GM12878 (cell line): ENCODE measurements around the gene CFAP57. TPM values are rescaled to one million over a fixed set of nuclear protein-coding genes. Genes with fewer than 3 reads are reported as not detected.

Source experiments
- ATAC-seq: fragments of 200-7000 bp; cut with Tn5 transposase; 3 replicates; pipeline ENCODE4 v1.9.1; 2020; ENCODE audit warnings: mild to moderate bottlenecking, moderate library complexity
- BruUV-seq: library from RNA; stranded (reverse); fragments of 400-500 nt; replicated peaks from 2 replicates; lab custom pipeline; 2021; lab: Mats Ljungman, UMichigan
- CTCF ChIA-PET: fragments of 300-600 bp; sonication (Branson Sonifier 250); formaldehyde crosslinking; extraction: SDS; loops from one replicate; lab custom pipeline; 2021; ENCODE audit warnings: inconsistent platforms; lab: Yijun Ruan, JAX
- POLR2A ChIA-PET: fragments of 350-600 bp; formaldehyde crosslinking; extraction: SDS; loops from one replicate; lab custom pipeline; 2021; ENCODE audit warnings: inconsistent platforms; lab: Charles Lee
- RAD21 ChIA-PET: fragments of 300-600 bp; sonication (Branson Sonifier 250); formaldehyde crosslinking; loops from one replicate; lab custom pipeline; 2023; ENCODE audit warnings: antibody characterized with exemption; ENCODE audit not compliant: unreplicated experiment; lab: Charles Lee
- SMC1A ChIA-PET: fragments of 300-600 bp; sonication (Branson Sonifier 250); formaldehyde crosslinking; loops from one replicate; lab custom pipeline; 2023; ENCODE audit not compliant: unreplicated experiment, uncharacterized antibody; lab: Charles Lee
- DNase-seq: peaks from one replicate; pipeline ENCODE4 v3.0.0-alpha.2; 2011; ENCODE audit warnings: low read depth, low spot score
- FAIRE-seq: peaks from 3 replicates; lab custom pipeline; 2011; peaks lifted over from hg19 to GRCh38; lab: Jason Lieb, UNC
- H2AFZ ChIP-seq: 2 replicates; pipeline ENCODE4 v1.6.0; 2011; ENCODE audit warnings: low read depth, low read length, control low read depth; ENCODE audit not compliant: control insufficient read depth
- H3K27ac ChIP-seq: 2 replicates; pipeline ENCODE4 v1.5.1; 2011; ENCODE audit warnings: control low read depth; ENCODE audit not compliant: control insufficient read depth, insufficient read depth
- H3K27me3 ChIP-seq, 2 experiments: replicated peaks in 1 of 2; 2 replicates each; pipeline versions ENCODE4 v1.6.0 to v1.6.1; 2011; ENCODE audit warnings: low read length in 1 of 2; ENCODE audit not compliant: control insufficient read depth in 2 of 2, insufficient read depth in 2 of 2
- H3K36me3 ChIP-seq, 2 experiments: 2 replicates each; pipeline ENCODE4 v1.5.1; 2011; ENCODE audit warnings: low read length in 1 of 2; ENCODE audit not compliant: control insufficient read depth in 2 of 2, insufficient read depth in 2 of 2
- H3K4me1 ChIP-seq: 2 replicates; pipeline ENCODE4 v1.6.1; 2011; ENCODE audit warnings: mild to moderate bottlenecking, low read length, moderate library complexity, mixed read lengths; ENCODE audit not compliant: control insufficient read depth, insufficient read depth
- H3K4me2 ChIP-seq: 2 replicates; pipeline ENCODE4 v1.6.0; 2011; ENCODE audit warnings: control low read depth; ENCODE audit not compliant: control insufficient read depth, insufficient read depth
- H3K4me3 ChIP-seq: fragments of 200-600 bp; sonication (generic); 2 replicates; pipeline ENCODE4 v1.5.1; 2016
- H3K79me2 ChIP-seq: 2 replicates; pipeline ENCODE4 v1.6.0; 2011; ENCODE audit warnings: low read length; ENCODE audit not compliant: control insufficient read depth, insufficient read depth
- H3K9ac ChIP-seq: 2 replicates; pipeline ENCODE4 v1.8.0; 2011; ENCODE audit warnings: low read length, control low read depth, mixed read lengths; ENCODE audit not compliant: control insufficient read depth, insufficient read depth
- H3K9me3 ChIP-seq: replicated peaks from 3 replicates; pipeline ENCODE4 v1.5.1; 2011; ENCODE audit warnings: mild to moderate bottlenecking, low read length; ENCODE audit not compliant: control insufficient read depth, insufficient read depth
- H4K20me1 ChIP-seq: 2 replicates; pipeline ENCODE4 v1.6.0; 2011; ENCODE audit not compliant: control insufficient read depth, insufficient read depth
- CBX3 ChIP-seq: fragments of 200-600 bp; sonication (generic); IDR thresholded peaks from 2 replicates; pipeline ENCODE4 v1.6.1; 2016; ENCODE audit warnings: low read depth, borderline replicate concordance
- CREM ChIP-seq: IDR thresholded peaks from 2 replicates; pipeline ENCODE4 v1.6.1; 2014; ENCODE audit warnings: antibody characterized with exemption, low read depth
- GATAD2B ChIP-seq: fragments of 450-650 bp; conservative IDR thresholded peaks from 2 replicates; pipeline ENCODE4 v1.6.1; 2017; ENCODE audit warnings: low read depth, mild to moderate bottlenecking, moderate library complexity
- HDAC6 ChIP-seq: fragments of 200-600 bp; sonication (generic); IDR thresholded peaks from one replicate; pipeline ENCODE4 v1.8.0; 2017; ENCODE audit warnings: antibody characterized with exemption; ENCODE audit not compliant: unreplicated experiment
- HDGF ChIP-seq: fragments of 450-650 bp; IDR thresholded peaks from 2 replicates; pipeline ENCODE4 v1.6.1; 2016; ENCODE audit warnings: antibody characterized with exemption
- NFXL1 ChIP-seq: fragments of 450-650 bp; IDR thresholded peaks from 2 replicates; pipeline ENCODE4 v1.6.1; 2017; ENCODE audit warnings: antibody characterized with exemption, mild to moderate bottlenecking, borderline replicate concordance
- POLR2A ChIP-seq: IDR thresholded peaks from 2 replicates; pipeline ENCODE4 v1.6.1; 2011; ENCODE audit warnings: low read depth, mild to moderate bottlenecking, low read length
- RB1 ChIP-seq: fragments of 450-650 bp; formaldehyde crosslinking; IDR thresholded peaks from 2 replicates; pipeline ENCODE4 v1.6.1; 2017; ENCODE audit warnings: mild to moderate bottlenecking, borderline replicate concordance
- RFX5 ChIP-seq: IDR thresholded peaks from 2 replicates; pipeline ENCODE4 v1.6.1; 2011; ENCODE audit warnings: low read depth, low read length, improper control_type of control experiment
- SIX5 ChIP-seq: IDR thresholded peaks from 2 replicates; pipeline ENCODE4 v1.6.1; 2011; ENCODE audit warnings: mild to moderate bottlenecking, low read depth, low read length, moderate library complexity; ENCODE audit not compliant: severe bottlenecking
- SPI1 ChIP-seq: IDR thresholded peaks from 2 replicates; pipeline ENCODE4 v1.6.1; 2011; ENCODE audit warnings: low read depth, mild to moderate bottlenecking, low read length, moderate library complexity, borderline replicate concordance; ENCODE audit not compliant: insufficient read depth
- SUZ12 ChIP-seq: fragments of 200-600 bp; sonication (generic); IDR thresholded peaks from one replicate; pipeline ENCODE4 v1.6.1; 2018; ENCODE audit warnings: antibody characterized with exemption, mild to moderate bottlenecking; ENCODE audit not compliant: unreplicated experiment
- WGBS: methylation state at CpG from one replicate; pipeline ENCODE4 v1.1.6; 2016; ENCODE audit warnings: low lambda C conversion rate; ENCODE audit not compliant: insufficient replicate concordance, insufficient coverage; ENCODE audit errors: missing lambda C conversion rate; 5-methylcytosine and 5-hydroxymethylcytosine counted together
- in situ Hi-C: fragments of 300-500 bp; cut with MboI; formaldehyde crosslinking; loops from 9 replicates; pipeline ENCODE4 v1.14.3; 2018; ENCODE audit warnings: mixed read lengths
- intact Hi-C: fragments of 100-400 bp; cut with micrococcal nuclease; formaldehyde crosslinking; loops from one replicate; pipeline ENCODE4 v1.14.2; 2022; ENCODE audit not compliant: unreplicated experiment
- polyA plus RNA-seq, 11 experiments: library from polyadenylated mRNA; depleted of rRNA in 4 of 11; unstranded in 6 of 11; stranded (reverse) in 5 of 11; fragments of >200 nt; fragmentation: Nextera tagmentation in 4 of 11; fragmentation: Illumina TruSeq in 1 of 11; extraction: Ambion mirVana in 4 of 11; extraction: Trizol in 1 of 11; gene quantifications; 1 replicate in 1 of 11; 2 replicates in 10 of 11; pipeline versions ENCODE4 v1.2.1 to v1.2.3, GENCODE V29; 2011 to 2016; ENCODE audit warnings: inconsistent platforms in 2 of 11, missing spikeins in 2 of 11, low read depth in 1 of 11
- total RNA-seq, 4 experiments: library from RNA; depleted of rRNA in 3 of 4; stranded (reverse); fragments of >200 nt in 3 of 4; fragmentation: Illumina TruSeq in 1 of 4; extraction: Trizol in 1 of 4; gene quantifications; 2 replicates each; pipeline versions ENCODE4 v1.2.1 to v1.2.3, GENCODE V29; 2013 to 2021
- TF ChIP-seq, protein P1 (sequence below): IDR thresholded peaks from 2 replicates; pipeline ENCODE4 v1.6.1; 2012; ENCODE audit warnings: low read depth, low read length, improper control_type of control experiment
- TF ChIP-seq, protein P2 (sequence below): IDR thresholded peaks from 2 replicates; pipeline ENCODE4 v1.6.1; 2012; ENCODE audit warnings: improper control_type of control experiment, low read depth, low read length; ENCODE audit not compliant: insufficient replicate concordance

CFAP57 gene
- total and polyA plus RNA-seq, 10 of the 15 experiments (the other 5 are each of a cell fraction or from before 2014, with no cell fraction given), result 0.45 to 4.8 (median 1.3) TPM

DNA sequence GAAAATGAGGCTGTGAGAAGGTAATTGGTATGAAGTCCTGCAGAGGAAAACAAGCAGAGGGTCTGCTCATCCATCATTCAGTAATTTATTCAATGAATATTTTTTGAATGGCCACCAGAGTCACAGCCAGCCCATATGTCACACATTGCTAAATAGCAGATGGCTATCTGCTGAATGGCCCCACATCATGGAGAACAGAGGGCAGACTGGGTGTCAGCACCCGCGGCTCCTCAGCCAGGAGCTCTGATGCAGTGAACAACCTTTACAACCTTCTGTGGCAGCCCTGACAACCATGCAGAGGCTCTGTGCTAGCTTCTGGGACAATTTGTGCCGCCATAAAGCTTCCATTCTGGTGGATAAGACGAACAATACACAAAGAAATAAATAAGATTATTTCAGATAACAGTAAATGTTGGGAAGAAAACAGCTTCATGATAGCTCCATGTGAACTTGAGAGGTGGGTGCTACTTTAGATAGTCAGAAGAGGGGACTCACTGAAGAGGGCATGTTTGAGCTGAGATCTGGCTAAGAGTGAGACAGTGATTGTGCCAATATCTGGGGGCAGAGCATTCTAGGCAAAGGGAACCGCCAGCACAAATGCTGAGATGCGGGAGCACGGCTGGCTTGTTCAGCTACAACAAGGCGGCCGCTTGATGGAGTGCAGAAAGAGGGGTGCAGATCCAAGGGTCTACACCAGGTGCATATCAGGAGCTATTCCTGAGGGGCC lies 116.1 kb downstream of the CFAP57 start:
- 64% methylated on average over 9 of the region's 9 CpGs for WGBS
- no peak for DNase-seq
- Histone ChIP-seq H4K20me1 (no peaks in the 10 kb centered on the region), H3K4me2 (no peak overlapping the region), H3K9ac (no peak overlapping the region), H3K4me3 (no peak overlapping the region), H2AFZ (no peak overlapping the region), H3K36me3 (no peaks in the 10 kb centered on the region), H3K4me1 (no peaks in the 10 kb centered on the region), H3K79me2 (no peaks in the 10 kb centered on the region), H3K9me3 (no peaks in the 10 kb centered on the region), H3K27ac (no peak overlapping the region), H3K27me3 (no peaks in the 10 kb centered on the region; a peak in 2 of 4 replicates)
- SMC1A ChIA-PET, result interaction anchor here (0.7 to 1.5 kb wide), 3 partner anchors 45 to 475 kb away, joined by 3 to 4 read pairs (median 3); no protein-coding TSS in a partner anchor
- FAIRE-seq, result no peak
- no peak for ATAC-seq
- RAD21 ChIA-PET, result interaction anchor here (1.4 kb wide), 1 partner anchor 48 kb away, joined by 4 read pairs; no protein-coding TSS in a partner anchor
- in situ Hi-C loops (no loop called here), intact Hi-C loops (no loop called here)
- CTCF ChIA-PET, result no interaction called here
- POLR2A ChIA-PET, result no interaction called here
- no TSS peak for BruUV-seq
- no peak for TF ChIP-seq GATAD2B
- no peak for TF ChIP-seq SIX5
- TF ChIP-seq NFXL1, result no peak
- TF ChIP-seq, protein P1, sequence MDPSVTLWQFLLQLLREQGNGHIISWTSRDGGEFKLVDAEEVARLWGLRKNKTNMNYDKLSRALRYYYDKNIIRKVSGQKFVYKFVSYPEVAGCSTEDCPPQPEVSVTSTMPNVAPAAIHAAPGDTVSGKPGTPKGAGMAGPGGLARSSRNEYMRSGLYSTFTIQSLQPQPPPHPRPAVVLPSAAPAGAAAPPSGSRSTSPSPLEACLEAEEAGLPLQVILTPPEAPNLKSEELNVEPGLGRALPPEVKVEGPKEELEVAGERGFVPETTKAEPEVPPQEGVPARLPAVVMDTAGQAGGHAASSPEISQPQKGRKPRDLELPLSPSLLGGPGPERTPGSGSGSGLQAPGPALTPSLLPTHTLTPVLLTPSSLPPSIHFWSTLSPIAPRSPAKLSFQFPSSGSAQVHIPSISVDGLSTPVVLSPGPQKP, result no peak
- TF ChIP-seq POLR2A, result no peak
- no peak for TF ChIP-seq CREM
- no peak for TF ChIP-seq CBX3
- no peak for TF ChIP-seq RFX5
- no peak for TF ChIP-seq SPI1
- TF ChIP-seq HDAC6, result no peak
- no peak for TF ChIP-seq HDGF
- TF ChIP-seq, protein P2, sequence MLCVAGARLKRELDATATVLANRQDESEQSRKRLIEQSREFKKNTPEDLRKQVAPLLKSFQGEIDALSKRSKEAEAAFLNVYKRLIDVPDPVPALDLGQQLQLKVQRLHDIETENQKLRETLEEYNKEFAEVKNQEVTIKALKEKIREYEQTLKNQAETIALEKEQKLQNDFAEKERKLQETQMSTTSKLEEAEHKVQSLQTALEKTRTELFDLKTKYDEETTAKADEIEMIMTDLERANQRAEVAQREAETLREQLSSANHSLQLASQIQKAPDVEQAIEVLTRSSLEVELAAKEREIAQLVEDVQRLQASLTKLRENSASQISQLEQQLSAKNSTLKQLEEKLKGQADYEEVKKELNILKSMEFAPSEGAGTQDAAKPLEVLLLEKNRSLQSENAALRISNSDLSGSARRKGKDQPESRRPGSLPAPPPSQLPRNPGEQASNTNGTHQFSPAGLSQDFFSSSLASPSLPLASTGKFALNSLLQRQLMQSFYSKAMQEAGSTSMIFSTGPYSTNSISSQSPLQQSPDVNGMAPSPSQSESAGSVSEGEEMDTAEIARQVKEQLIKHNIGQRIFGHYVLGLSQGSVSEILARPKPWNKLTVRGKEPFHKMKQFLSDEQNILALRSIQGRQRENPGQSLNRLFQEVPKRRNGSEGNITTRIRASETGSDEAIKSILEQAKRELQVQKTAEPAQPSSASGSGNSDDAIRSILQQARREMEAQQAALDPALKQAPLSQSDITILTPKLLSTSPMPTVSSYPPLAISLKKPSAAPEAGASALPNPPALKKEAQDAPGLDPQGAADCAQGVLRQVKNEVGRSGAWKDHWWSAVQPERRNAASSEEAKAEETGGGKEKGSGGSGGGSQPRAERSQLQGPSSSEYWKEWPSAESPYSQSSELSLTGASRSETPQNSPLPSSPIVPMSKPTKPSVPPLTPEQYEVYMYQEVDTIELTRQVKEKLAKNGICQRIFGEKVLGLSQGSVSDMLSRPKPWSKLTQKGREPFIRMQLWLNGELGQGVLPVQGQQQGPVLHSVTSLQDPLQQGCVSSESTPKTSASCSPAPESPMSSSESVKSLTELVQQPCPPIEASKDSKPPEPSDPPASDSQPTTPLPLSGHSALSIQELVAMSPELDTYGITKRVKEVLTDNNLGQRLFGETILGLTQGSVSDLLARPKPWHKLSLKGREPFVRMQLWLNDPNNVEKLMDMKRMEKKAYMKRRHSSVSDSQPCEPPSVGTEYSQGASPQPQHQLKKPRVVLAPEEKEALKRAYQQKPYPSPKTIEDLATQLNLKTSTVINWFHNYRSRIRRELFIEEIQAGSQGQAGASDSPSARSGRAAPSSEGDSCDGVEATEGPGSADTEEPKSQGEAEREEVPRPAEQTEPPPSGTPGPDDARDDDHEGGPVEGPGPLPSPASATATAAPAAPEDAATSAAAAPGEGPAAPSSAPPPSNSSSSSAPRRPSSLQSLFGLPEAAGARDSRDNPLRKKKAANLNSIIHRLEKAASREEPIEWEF, result no peak
- TF ChIP-seq SUZ12, result no peak
- TF ChIP-seq RB1, result no peak
